Sciatic nerve (tissue), 2 donors: ENCODE results near the gene PFKFB4. TPM values are rescaled to one million over a fixed set of nuclear protein-coding genes. Genes with fewer than 3 reads are reported as not detected.
A peak's percentile ranks its signal among the peaks of the same experiment; 100 is the strongest.
"Not testable (repeated sequence)": the region's sequence is repeated elsewhere in the genome, so short reads cannot be mapped to it uniquely, and the experiment has no call there.

Experiments
- ATAC-seq: fragments of 200-7000 bp; cut with Tn5 transposase; one replicate; pipeline ENCODE4 v1.9.1; 2020; ENCODE audit warnings: mild to moderate bottlenecking, moderate library complexity
- DNase-seq: peaks from one replicate; pipeline ENCODE4 v3.0.0-alpha.2; 2020; ENCODE audit warnings: low spot score
- intact Hi-C: fragments of 100-400 bp; cut with DNase I; formaldehyde crosslinking; loops from one replicate; pipeline ENCODE4 v1.14.2; 2022
- total RNA-seq: library from RNA; stranded (reverse); fragmentation: NEBNext Ultra II Directional; extraction: Animal tissue kit (Norgen Biotek cat#: 25700); gene quantifications from one replicate; pipeline ENCODE4 v1.2.1, GENCODE V29; 2021
- donor health status: DM: no; HTN: no; CAD: no.
- donor health status: DM: no; HTN: no; CAD: no.

PFKFB4 gene
- total RNA-seq, 1 donor from 2014 or later = 7.9 TPM

GRCh38 chr3:48563382-48563918 lies 6.8 kb upstream of the PFKFB4 start, which contains the start of gene UCN2:
UCN2 (minus strand) TSS chr3:48563781; CDS start chr3:48563124, 657 bp downstream.
- intact Hi-C loops = no loop called here
- ATAC-seq = no peak
- no peak for DNase-seq

- DNase-seq (no peak), ATAC-seq (no peak)
- intact Hi-C loops = no loop called here
Measured at GRCh38 chr3:48562367-48563095, 5.9 kb upstream of the PFKFB4 start.

DNA sequence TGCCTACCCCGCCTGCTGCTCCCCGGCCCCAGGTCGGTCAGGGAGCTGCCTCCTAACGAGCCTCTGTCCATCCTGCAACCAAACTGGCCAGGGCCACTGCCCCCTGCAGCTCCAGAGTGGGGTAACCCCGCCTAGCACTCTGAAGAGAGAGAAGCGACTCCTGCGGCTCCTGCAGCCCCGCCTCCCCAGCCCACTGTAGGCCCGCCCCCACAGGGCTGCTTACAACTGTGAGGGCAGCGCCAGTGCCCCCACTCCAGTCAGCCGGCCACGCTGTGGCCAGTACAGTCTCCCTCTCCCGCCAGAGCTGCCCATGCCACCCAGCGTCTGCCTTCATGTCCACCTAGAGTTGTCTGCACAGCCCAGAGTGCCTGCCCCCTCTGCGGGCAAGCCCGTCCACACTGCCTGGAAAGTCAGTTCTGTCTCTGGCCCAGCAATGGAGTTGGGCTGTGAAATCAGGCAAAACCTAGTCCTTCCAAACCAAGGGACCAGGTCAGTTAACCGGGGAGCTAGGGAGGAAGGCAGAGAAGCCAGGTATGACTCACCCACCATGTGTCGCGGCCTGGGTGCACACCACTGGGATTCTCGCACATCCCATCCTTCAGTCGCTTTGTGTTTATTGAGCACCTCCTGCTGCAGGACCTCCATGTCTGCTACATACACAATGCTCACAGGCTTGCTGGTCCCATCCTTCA lies 4.6 kb upstream of the PFKFB4 start:
- ATAC-seq (peak; percentile 4), DNase-seq (peak; percentile 78)
- intact Hi-C loops = no loop called here

GRCh38 chr3:48560648-48561018 lies 4.0 kb upstream of the PFKFB4 start:
- ATAC-seq (no peak), DNase-seq (no peak)
- intact Hi-C loops = no loop called here

GRCh38 chr3:48558493-48559134 lies 2.0 kb upstream of the PFKFB4 start:
- no peak for ATAC-seq

DNA sequence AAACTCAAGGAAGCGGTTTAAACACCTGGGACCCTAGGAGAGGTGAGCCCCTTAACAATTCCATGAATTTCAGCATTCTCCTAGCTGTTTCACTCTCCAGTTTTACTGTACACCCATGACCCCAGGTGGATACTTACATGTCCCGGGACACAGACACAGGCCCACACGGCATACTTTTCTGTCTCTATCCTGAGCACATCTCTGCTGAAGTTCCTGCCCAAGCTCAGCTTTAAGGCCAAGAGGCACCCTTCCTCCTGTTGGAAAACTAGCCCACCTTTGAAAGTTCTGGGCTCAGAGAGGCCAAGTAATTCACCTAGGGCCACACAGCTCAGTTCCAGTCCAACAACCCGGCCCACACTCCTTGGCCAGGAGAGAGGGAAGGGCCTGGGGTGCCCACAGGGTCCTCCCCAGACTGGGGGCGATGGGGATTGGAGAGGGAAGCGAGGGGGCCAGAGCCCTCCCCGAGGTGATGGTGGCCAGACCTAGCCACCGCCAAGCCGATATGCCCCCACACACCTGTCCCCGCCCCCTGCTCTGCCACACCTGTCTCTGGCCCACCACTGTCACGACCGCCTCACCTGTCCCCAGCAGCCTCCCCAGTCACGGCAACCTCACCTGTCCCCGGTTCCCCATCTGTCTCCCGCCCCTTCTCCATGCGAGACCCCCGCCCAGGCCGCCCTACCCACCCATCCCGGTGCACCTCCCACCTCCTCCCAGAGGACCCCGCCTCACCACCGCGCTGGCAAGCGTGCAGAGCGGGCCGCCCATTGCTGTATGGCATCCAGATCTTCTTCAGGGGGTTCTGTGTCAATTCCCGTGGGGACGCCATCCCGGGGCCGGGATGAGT lies 431 bp downstream of the PFKFB4 start:
- intact Hi-C loops = loop anchor here (10.0 kb wide), 1 partner anchor 161 kb away; no protein-coding TSS in a partner anchor
- DNase-seq = no peak
- ATAC-seq = no peak

More at GRCh38 chr3:48558493-48559134, 2.0 kb upstream of the PFKFB4 start:
- DNase-seq = no peak
- intact Hi-C loops = loop anchor here (10.0 kb wide), 1 partner anchor 164 kb away; no protein-coding TSS in a partner anchor

GRCh38 chr3:48555231-48555948 lies 1.2 kb downstream of the PFKFB4 start:
- no peak for DNase-seq
- no peak for ATAC-seq
- intact Hi-C loops = loop anchor here (10.0 kb wide), 1 partner anchor 161 kb away; no protein-coding TSS in a partner anchor

- intact Hi-C loops = loop anchor here (10.0 kb wide), 1 partner anchor 159 kb away; no protein-coding TSS in a partner anchor
- ATAC-seq = no peak
- no peak for DNase-seq
Measured at GRCh38 chr3:48553886-48554845, 2.4 kb downstream of the PFKFB4 start.

- intact Hi-C loops = loop anchor here (10.0 kb wide), 1 partner anchor 159 kb away; no protein-coding TSS in a partner anchor
- DNase-seq = no peak
- no peak for ATAC-seq
Measured at GRCh38 chr3:48553361-48553760, 3.2 kb downstream of the PFKFB4 start.

- intact Hi-C loops = loop anchor here (10.0 kb wide), 1 partner anchor 158 kb away; no protein-coding TSS in a partner anchor
- DNase-seq (no peak), ATAC-seq (no peak)
Measured at GRCh38 chr3:48552111-48552951, 4.3 kb downstream of the PFKFB4 start.

DNA sequence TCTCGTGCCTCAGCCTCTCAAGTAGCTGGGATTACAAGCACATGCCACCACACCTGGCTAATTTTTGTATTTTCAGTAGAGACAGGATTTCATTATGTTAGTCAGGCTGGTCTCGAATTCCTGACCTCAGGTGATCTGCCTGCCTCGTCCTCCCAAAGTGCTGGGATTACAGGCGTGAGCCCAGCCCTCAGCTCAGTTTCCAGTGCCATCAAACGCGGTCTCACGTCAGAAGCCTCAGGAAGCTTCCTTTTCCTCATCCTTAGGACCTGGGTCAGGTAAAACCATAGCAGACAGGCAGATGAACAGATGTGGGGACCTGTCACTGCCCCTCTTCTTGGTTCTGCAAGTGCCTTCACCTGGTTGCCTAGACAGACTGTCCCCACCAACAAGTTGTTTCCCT lies 5.0 kb downstream of the PFKFB4 start:
- not testable (repeated sequence) for ATAC-seq, DNase-seq
- intact Hi-C loops = loop anchor here (10.0 kb wide), 1 partner anchor 157 kb away; no protein-coding TSS in a partner anchor

GRCh38 chr3:48548729-48549705 lies 7.6 kb downstream of the PFKFB4 start:
- peak; percentile 94 for DNase-seq
- intact Hi-C loops = loop anchor here (5.0 kb wide), 1 partner anchor 87 kb away; no protein-coding TSS in a partner anchor
- peak; percentile 94 for ATAC-seq

DNA sequence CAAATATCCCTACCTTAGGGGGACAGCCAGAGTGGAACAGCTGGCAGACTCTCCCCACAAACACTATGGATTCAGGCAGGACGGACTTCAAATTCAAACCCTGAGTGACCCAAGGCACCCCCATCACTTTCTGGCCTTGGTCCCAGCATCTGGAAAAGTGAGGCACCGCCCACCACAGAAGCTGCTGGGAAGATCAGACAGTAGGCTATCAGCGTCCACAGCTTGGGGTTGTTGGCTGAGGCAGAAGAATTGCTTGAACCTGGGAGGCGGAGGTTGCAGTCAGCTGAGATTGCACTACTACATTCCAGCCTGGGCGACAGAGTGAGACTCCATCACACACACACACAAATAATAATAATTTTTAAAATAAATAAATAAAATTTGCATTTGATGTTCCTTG lies 8.5 kb downstream of the PFKFB4 start:
- ATAC-seq (no peak), DNase-seq (no peak)
- intact Hi-C loops = loop anchor here (5.0 kb wide), 1 partner anchor 86 kb away; no protein-coding TSS in a partner anchor

- intact Hi-C loops = loop anchor here (5.0 kb wide), 1 partner anchor 84 kb away; no protein-coding TSS in a partner anchor
- DNase-seq = no peak
- no peak for ATAC-seq
Measured at GRCh38 chr3:48546203-48546829, 10.3 kb downstream of the PFKFB4 start.
